Endothelial cell of umbilical vein (primary cell): ENCODE measurements around the gene R3HCC1L. TPM values are rescaled to one million over a fixed set of nuclear protein-coding genes. Genes with fewer than 3 reads are reported as not detected.

Source experiments
- BruUV-seq: library from RNA; stranded (reverse); fragments of 400-500 nt; replicated peaks from 2 replicates; lab custom pipeline; 2021; lab: Mats Ljungman, UMichigan
- CTCF ChIA-PET: fragments of 300-600, 350-600 bp; sonication (Branson Sonifier 250); formaldehyde crosslinking; loops from one replicate; lab custom pipeline; 2021; ENCODE audit warnings: antibody characterized with exemption, inconsistent platforms; lab: Charles Lee
- POLR2A ChIA-PET: fragments of 300-600, 350-600 bp; sonication (Branson Sonifier 250); formaldehyde crosslinking; loops from one replicate; lab custom pipeline; 2021; ENCODE audit warnings: antibody characterized with exemption, inconsistent platforms; lab: Charles Lee
- DNase-seq: peaks from one replicate; pipeline ENCODE4 v3.0.0-alpha.2; 2011; ENCODE audit warnings: low read depth, low spot score
- FAIRE-seq: peaks from 2 replicates; lab custom pipeline; 2011; peaks lifted over from hg19 to GRCh38; lab: Jason Lieb, UNC
- H2AFZ ChIP-seq: 2 replicates; pipeline ENCODE4 v1.6.0; 2012; ENCODE audit warnings: low read depth, low read length, control low read depth, inconsistent platforms
- H3K27ac ChIP-seq: 2 replicates; pipeline ENCODE4 v1.5.1; 2011; ENCODE audit warnings: low read depth, mild to moderate bottlenecking, control low read depth, low read length, moderate library complexity; ENCODE audit not compliant: insufficient read depth
- H3K27me3 ChIP-seq, 2 experiments: 2 replicates each; pipeline versions ENCODE4 v1.6.0 to v1.6.1; 2011; ENCODE audit warnings: low read length in 2 of 2, mixed read lengths in 1 of 2; ENCODE audit not compliant: control insufficient read depth in 2 of 2, insufficient read depth in 2 of 2
- H3K36me3 ChIP-seq, 2 experiments: 2 replicates in 1 of 2; 3 replicates in 1 of 2; pipeline ENCODE4 v1.5.1; 2011; ENCODE audit warnings: low read length in 2 of 2, mild to moderate bottlenecking in 1 of 2, moderate library complexity in 1 of 2; ENCODE audit not compliant: control insufficient read depth in 2 of 2, insufficient read depth in 2 of 2; ENCODE audit errors: extremely low read depth in 1 of 2
- H3K4me1 ChIP-seq: 3 replicates; pipeline ENCODE4 v1.5.1; 2011; ENCODE audit warnings: mild to moderate bottlenecking, low read length; ENCODE audit not compliant: control insufficient read depth, insufficient read depth; ENCODE audit errors: extremely low read depth
- H3K4me2 ChIP-seq: 2 replicates; pipeline ENCODE4 v1.6.1; 2011; ENCODE audit warnings: low read length, control low read depth, mixed read lengths; ENCODE audit not compliant: insufficient read depth
- H3K4me3 ChIP-seq, 3 experiments: fragments of 200-600 bp in 1 of 3; sonication (generic), shearing (Covaris generic) in 1 of 3; replicated peaks in 1 of 3; 2 replicates each; pipeline ENCODE4 v1.5.1; 2011 to 2016; ENCODE audit warnings: control low read depth in 3 of 3, low read length in 3 of 3, mild to moderate bottlenecking in 2 of 3, inconsistent platforms in 1 of 3, low read depth in 1 of 3, moderate library complexity in 1 of 3; ENCODE audit not compliant: insufficient read depth in 1 of 3
- H3K79me2 ChIP-seq: 2 replicates; pipeline ENCODE4 v1.6.0; 2012; ENCODE audit warnings: low read length, inconsistent platforms; ENCODE audit not compliant: control insufficient read depth, insufficient read depth
- H3K9ac ChIP-seq: replicated peaks from 2 replicates; pipeline ENCODE3; 2011; ENCODE audit warnings: low read length, control low read depth; ENCODE audit not compliant: insufficient read depth; ENCODE audit errors: extremely low read depth
- H3K9me1 ChIP-seq: replicated peaks from 3 replicates; pipeline ENCODE4 v1.6.0; 2011; ENCODE audit warnings: mild to moderate bottlenecking, low read length; ENCODE audit not compliant: control insufficient read depth, insufficient read depth; ENCODE audit errors: extremely low read depth
- H3K9me3 ChIP-seq: replicated peaks from 2 replicates; pipeline ENCODE4 v1.5.1; 2012; ENCODE audit warnings: low read length, inconsistent platforms; ENCODE audit not compliant: control insufficient read depth, insufficient read depth
- H4K20me1 ChIP-seq: replicated peaks from 2 replicates; pipeline ENCODE3; 2011; ENCODE audit warnings: mild to moderate bottlenecking, low read length; ENCODE audit not compliant: control insufficient read depth, insufficient read depth; ENCODE audit errors: extremely low read depth
- CTCF ChIP-seq, 2 donors: IDR thresholded peaks; 1 replicate in 1 of 2; 2 replicates in 1 of 2; pipeline ENCODE4 v1.5.1; 2011; ENCODE audit warnings: low read length in 2 of 2, mild to moderate bottlenecking in 2 of 2, moderate library complexity in 2 of 2, control low read depth in 1 of 2, inconsistent platforms in 1 of 2, low read depth in 1 of 2; ENCODE audit not compliant: insufficient read depth in 1 of 2; ENCODE audit errors: extremely low read depth in 1 of 2
- EZH2 ChIP-seq: IDR thresholded peaks from 2 replicates; pipeline ENCODE4 v1.6.1; 2012; ENCODE audit warnings: borderline replicate concordance, low read depth, mild to moderate bottlenecking, moderate library complexity, low read length, inconsistent platforms; ENCODE audit not compliant: severe bottlenecking
- FOS ChIP-seq: IDR thresholded peaks from 2 replicates; pipeline ENCODE4 v1.6.1; 2011; ENCODE audit warnings: mild to moderate bottlenecking, low read length, moderate library complexity, borderline replicate concordance; ENCODE audit not compliant: insufficient read depth
- GATA2 ChIP-seq: IDR thresholded peaks from 2 replicates; pipeline ENCODE4 v1.7.0; 2011; ENCODE audit warnings: low read depth, mild to moderate bottlenecking, moderate library complexity, mixed read lengths, low read length; ENCODE audit not compliant: insufficient read length, insufficient read depth
- JUN ChIP-seq: IDR thresholded peaks from 2 replicates; pipeline ENCODE4 v1.6.1; 2011; ENCODE audit warnings: borderline replicate concordance, low read depth; ENCODE audit not compliant: insufficient read length, insufficient read depth
- MYC ChIP-seq: IDR thresholded peaks from one replicate; pipeline ENCODE4 v1.6.1; 2011; ENCODE audit warnings: mild to moderate bottlenecking, low read depth, low read length
- POLR2A ChIP-seq: IDR thresholded peaks from 2 replicates; pipeline ENCODE4 v1.6.1; 2012; ENCODE audit warnings: low read depth, mild to moderate bottlenecking, control low read depth, low read length
- POLR2AphosphoS5 ChIP-seq: IDR thresholded peaks from 2 replicates; pipeline ENCODE4 v1.6.1; 2012; ENCODE audit warnings: low read depth, mild to moderate bottlenecking, control low read depth, low read length, moderate library complexity; ENCODE audit not compliant: insufficient read depth
- dilution Hi-C: fragments of 300-500 bp; cut with MboI; formaldehyde crosslinking; loops from one replicate; pipeline ENCODE4 v1.15.0; 2019; ENCODE audit warnings: low sequenced_read_pairs; ENCODE audit not compliant: extremely low pct_ligation_motif_present
- intact Hi-C: fragments of 100-400 bp; cut with micrococcal nuclease; formaldehyde crosslinking; loops from one replicate; pipeline ENCODE4 v1.10.0; 2022
- polyA plus RNA-seq, 4 experiments: library from polyadenylated mRNA; depleted of rRNA in 3 of 4; stranded (reverse) in 3 of 4; unstranded in 1 of 4; fragments of >200 nt; gene quantifications; 2 replicates each; pipeline versions ENCODE4 v1.2.1 to v1.2.3, GENCODE V29; 2011 to 2012; ENCODE audit warnings: missing spikeins in 1 of 4
- total RNA-seq: library from RNA; stranded (reverse); gene quantifications from 2 replicates; pipeline ENCODE4 v1.2.3, GENCODE V29; 2021
- TF ChIP-seq, protein P1 (sequence below): IDR thresholded peaks from 2 replicates; pipeline ENCODE4 v1.6.1; 2011; ENCODE audit not compliant: insufficient read depth, insufficient read length

Gene R3HCC1L
- total and polyA plus RNA-seq, 2 donors (not counting 3 experiments of a cell fraction or from before 2014, with no cell fraction given), result 6.3 to 12.4 TPM

- H3K9me3 ChIP-seq, result no peaks in the 10 kb centered on the region
- DNase-seq (no peak), FAIRE-seq (no peak)
- no peaks in the 10 kb centered on the region for H3K9me1 ChIP-seq
- TF ChIP-seq, protein P1, sequence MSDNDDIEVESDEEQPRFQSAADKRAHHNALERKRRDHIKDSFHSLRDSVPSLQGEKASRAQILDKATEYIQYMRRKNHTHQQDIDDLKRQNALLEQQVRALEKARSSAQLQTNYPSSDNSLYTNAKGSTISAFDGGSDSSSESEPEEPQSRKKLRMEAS, result no peak
- no peak for TF ChIP-seq POLR2A
- TF ChIP-seq JUN, result no peak
- no peak overlapping the region for H3K9ac ChIP-seq
- dilution Hi-C loops, result no loop called here
- H3K36me3 ChIP-seq, result no peaks in the 10 kb centered on the region
- H3K27ac ChIP-seq, result no peak overlapping the region
- no peak overlapping the region for H3K4me3 ChIP-seq
- H3K4me1 ChIP-seq, result no peaks in the 10 kb centered on the region
- intact Hi-C loops, result no loop called here
- no TSS peak for BruUV-seq
- H3K79me2 ChIP-seq, result no peaks in the 10 kb centered on the region
- ChIA-PET POLR2A (no interaction called here), CTCF (interaction anchor here (1.3 to 4.3 kb wide), 2 partner anchors 16 to 24 kb away, joined by 4 to 29 read pairs; no protein-coding TSS in a partner anchor)
- no peaks in the 10 kb centered on the region for H3K27me3 ChIP-seq
- peaks cover 2% of the 10 kb centered on the region for H4K20me1 ChIP-seq
- no peak overlapping the region for H3K4me2 ChIP-seq
- H2AFZ ChIP-seq, result no peak overlapping the region
These were observed 60.7 kb downstream of the R3HCC1L start for GRCh38 chr10:98195120-98195519.

- CTCF ChIA-PET, result interaction anchor here (1.1 to 4.3 kb wide), 3 partner anchors 8 to 26 kb away, joined by 3 to 29 read pairs (median 3); no protein-coding TSS in a partner anchor
- H3K79me2 ChIP-seq, result no peaks in the 10 kb centered on the region
- no peak overlapping the region for H2AFZ ChIP-seq
- DNase-seq, result peak; percentile 9
- H3K9ac ChIP-seq, result no peak overlapping the region
- H3K36me3 ChIP-seq, result no peaks in the 10 kb centered on the region
- H3K27ac ChIP-seq, result no peak overlapping the region
- no peak for TF ChIP-seq GATA2
- TF ChIP-seq MYC, result no peak
- no peak for TF ChIP-seq POLR2A
- no peak for TF ChIP-seq FOS
- no peak for TF ChIP-seq POLR2AphosphoS5
- no peak for TF ChIP-seq JUN
- TF ChIP-seq, protein P1, result no peak
- no peak for TF ChIP-seq EZH2
- no peak for TF ChIP-seq CTCF (IDR thresholded peaks at IDR 0.05; ENCODE audit: extremely low read depth in 1 of 2, insufficient read depth in 1 of 2, low read depth in 1 of 2, low read length in 2 of 2)
- dilution Hi-C loops (no loop called here), intact Hi-C loops (no loop called here)
- POLR2A ChIA-PET, result no interaction called here
- no TSS peak for BruUV-seq
- no peak overlapping the region for H3K4me3 ChIP-seq
- H4K20me1 ChIP-seq, result peaks cover 2% of the 10 kb centered on the region
- H3K9me1 ChIP-seq, result no peaks in the 10 kb centered on the region
- no peak overlapping the region for H3K4me2 ChIP-seq
- FAIRE-seq, result no peak
- H3K27me3 ChIP-seq, result no peaks in the 10 kb centered on the region
- no peaks in the 10 kb centered on the region for H3K9me3 ChIP-seq
- no peaks in the 10 kb centered on the region for H3K4me1 ChIP-seq
These were observed 62.5 kb downstream of the R3HCC1L start for GRCh38 chr10:98196985-98197384.
